GM19455 (cell line): ENCODE data around the gene UACA.
"Not testable (repeated sequence)": the region's sequence is repeated elsewhere in the genome, so short reads cannot be mapped to it uniquely, and the experiment has no call there.

Experiments
- ATAC-seq: cut with Tn5 transposase; IDR thresholded peaks from one replicate; pipeline ENCODE4 v1.9.1; 2021; ENCODE audit not compliant: unreplicated experiment

Gene UACA

DNA sequence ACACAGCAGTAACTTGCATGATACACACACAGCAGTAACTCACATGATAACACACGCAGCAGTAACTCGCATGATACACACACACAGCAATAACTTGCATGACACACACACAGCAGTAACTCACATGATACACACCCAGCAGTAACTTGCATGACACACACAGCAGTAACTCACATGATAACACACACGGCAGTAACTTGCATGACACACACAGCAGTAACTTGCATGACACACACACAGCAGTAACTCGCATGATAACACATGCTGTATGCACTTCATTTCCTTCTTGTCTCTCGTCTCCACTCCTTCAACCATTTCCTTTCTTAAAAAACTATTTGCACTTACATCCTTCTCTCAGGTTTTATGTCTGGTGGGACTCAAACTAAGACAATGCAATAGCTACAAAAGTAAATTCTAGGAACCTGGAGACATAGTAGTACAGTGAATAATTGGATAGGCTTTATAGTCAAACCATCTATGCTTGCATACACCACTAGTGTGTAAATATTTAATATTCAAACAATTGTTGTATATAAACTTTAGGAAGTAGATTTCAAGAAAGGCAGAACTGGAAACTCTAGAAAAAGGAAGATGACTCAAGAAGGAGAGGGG lies 130.8 kb downstream of the UACA start:
- ATAC-seq, result no peak

GRCh38 chr15:70632079-70632478 lies 131.3 kb downstream of the UACA start:
- no peak for ATAC-seq

GRCh38 chr15:70629735-70630273 lies 133.6 kb downstream of the UACA start:
- no peak for ATAC-seq

DNA sequence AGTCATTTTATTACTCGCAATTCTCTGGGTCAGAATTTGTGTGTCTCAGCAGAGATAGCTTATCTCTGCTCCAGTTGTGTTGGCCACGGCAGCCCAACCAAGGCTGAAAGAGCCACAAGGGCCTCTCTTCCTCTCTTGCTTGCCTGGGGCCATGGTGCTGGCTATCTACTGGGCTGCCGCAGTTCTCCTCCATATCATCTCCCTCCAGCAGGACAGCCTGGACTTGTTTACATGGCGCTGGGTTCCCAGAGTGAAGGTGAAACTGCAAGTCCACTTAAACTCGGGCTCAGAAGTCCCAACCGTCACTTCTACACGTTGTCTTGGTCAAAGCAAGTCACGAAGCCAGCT lies 134.8 kb downstream of the UACA start:
- no peak for ATAC-seq

GRCh38 chr15:70627734-70628548 lies 135.4 kb downstream of the UACA start:
- no peak for ATAC-seq

- no peak for ATAC-seq
Measured at GRCh38 chr15:70627322-70627721, 136.0 kb downstream of the UACA start.

- ATAC-seq, result no peak
Measured at GRCh38 chr15:70625438-70625837, 137.9 kb downstream of the UACA start.

DNA sequence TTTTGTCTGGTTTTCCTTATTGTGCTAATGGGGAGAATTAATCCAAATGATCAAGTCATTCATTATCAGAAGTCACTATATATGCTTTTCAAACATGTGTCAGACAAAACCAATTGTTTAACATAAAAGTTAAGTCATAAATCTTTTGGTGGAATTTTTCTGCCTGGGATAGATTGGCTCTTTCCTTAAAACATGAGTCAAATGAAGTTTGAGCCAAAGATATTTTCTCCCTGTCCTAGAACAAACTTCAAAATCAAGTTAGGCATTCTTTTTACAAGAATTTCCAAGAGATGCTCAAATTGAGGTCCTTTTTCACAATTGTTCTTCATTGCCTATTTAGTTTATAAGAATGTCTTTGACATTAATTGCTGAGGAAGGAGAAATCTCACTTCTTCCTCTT lies 138.3 kb downstream of the UACA start:
- ATAC-seq, result no peak

DNA sequence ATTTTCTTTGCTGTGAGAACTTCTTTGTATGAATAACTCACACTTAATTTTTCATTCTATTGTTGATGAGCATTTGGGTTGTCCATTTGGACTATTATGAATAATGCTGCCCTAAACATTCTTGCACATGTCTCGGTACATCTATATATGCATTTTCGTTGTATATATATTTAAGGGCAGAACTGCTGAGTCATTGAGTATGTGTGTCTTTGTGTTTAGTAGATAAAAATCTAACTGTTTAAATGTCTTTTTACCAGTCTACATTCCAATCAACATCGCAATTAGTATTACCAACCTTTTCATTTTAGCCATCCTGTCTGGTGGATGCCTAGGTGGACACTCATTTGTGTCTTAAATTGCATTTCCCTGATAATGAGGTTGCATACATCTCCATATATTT lies 144.4 kb downstream of the UACA start:
- ATAC-seq, result no peak

- ATAC-seq, result no peak
Measured at GRCh38 chr15:70617911-70618287, 145.5 kb downstream of the UACA start.

DNA sequence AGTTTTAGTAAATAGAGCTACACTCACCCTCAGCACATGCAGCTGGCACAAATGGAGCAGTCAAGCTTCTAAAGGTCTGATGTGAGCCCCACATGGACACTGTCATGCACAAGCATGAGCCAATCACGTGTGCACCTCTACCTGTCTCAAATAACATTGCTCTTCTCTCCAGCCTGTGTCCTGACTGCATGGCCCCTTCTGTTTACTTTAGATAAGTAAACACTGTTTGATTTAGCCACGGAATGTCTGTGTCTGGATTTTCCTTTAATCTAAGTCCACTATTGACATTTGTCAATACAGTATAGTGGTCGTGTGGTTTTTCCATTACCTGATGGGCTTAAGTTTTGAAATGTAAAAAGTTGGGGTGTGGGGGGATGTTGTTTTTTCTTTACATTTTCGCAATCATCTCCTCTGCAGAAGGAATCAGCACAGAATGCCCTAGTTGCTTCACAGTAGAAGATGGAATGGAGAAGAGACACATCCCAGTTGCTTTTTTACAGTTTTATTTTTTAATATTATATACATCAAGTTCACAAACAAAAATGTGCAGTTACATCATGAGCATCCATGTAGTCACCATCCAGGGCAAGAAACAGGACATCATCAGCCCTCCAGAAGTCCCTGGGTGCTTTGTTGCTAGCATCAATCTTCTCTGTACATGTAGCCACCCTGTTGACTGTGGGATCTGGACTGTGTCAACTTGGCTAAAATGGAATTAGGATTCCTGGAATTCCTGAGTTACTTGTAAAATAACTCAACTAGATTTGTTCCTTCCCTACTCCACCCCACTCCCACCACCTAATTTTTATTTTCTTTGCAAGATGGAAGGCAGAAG lies 146.1 kb downstream of the UACA start:
- no peak for ATAC-seq

DNA sequence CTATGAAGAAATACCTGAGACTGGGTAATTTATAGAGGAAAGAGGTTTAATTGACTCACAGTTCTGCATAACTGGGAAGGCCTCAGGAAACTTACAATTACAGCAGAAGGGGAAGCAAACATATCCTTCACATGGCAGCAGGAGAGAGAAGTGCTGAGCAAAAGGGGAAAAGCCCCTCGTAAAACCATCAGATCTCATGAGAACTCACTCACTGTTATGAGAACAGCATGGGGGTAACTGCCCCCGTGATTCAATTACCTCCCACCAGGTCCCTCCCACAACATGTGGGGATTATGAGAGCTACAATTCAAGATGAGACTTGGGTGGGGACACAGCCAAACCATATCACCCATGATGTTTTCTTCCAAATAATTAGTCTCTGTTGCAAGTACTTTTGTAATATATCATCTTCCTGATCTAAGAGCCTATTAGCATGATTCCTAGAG lies 147.0 kb downstream of the UACA start:
- ATAC-seq, result not testable (repeated sequence)

DNA sequence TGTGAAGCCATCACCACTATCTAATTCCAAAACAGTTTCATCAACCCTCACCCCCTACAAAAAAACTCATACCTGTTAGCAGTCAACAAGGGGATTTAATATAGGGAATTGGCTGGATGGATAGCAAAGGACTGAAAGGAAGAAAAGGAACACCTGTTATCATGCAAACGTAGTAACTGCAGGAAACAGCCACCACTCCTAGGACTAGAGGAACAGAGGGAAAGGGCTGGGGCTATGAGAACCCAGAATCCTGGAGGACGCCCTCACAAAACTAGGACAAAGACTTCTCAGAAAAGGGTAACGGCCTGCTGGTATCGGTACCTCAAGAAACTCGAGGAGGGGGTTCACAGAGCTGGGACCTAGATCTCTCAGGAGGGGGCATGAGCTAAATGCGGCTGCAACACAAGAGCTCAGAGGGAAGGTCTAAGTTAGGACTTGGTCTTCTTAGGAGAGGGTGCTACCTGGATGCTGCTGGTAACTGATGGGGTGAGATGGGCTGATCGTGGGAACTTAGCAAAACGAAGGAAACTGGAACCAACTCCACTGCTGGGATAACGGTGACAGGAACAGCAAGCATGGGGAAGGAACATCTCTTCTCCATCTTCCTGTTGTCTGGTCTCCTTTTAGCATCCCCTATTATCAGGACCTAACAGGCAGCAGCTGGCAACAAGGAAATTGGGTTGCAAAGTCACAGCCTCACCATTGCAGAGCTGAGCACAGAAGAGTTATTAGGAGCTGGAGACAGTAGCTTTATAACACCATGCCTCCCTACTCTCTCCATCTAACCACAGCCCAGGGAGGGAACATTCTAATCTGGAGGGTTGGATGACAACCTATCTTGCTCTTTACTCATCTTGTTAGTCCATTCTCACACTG lies 147.7 kb downstream of the UACA start:
- no peak for ATAC-seq

DNA sequence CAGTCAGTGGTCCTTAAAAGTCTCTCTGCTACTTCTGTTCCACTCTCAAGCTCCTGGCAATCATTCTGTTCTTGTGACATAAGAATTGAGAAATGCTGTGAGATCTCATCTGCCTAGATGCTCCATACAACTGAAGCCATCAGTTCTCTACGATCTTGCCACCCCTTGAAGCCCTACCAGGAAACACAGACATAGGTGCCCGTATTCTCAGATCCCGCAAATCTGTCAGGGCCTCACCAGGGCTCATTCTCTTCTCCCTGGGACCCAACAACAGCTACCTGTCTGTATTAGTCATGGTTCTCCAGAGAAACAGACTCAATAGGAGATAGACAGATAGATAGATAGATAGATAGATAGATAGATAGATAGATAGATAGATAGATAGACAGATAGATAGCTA lies 149.1 kb downstream of the UACA start:
- no peak for ATAC-seq

DNA sequence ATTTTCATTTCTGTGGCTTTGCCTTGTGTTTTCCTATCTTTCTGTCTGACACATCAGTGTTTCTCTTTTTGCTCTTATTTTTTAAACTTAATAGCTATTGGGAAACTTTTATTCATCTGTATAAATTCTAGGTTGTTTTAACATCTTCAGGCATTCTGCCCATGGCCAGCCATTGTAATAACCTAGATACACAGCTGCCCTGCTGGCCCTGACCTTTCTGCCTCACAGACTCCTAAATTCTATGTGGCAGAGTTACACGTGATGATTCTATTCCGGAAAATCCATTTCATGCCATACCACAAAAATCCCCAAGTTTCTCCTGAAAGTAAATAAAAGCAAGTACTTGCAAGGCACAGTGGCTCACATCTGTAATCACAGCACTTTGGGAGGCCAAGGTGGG lies 150.1 kb downstream of the UACA start:
- no peak for ATAC-seq

DNA sequence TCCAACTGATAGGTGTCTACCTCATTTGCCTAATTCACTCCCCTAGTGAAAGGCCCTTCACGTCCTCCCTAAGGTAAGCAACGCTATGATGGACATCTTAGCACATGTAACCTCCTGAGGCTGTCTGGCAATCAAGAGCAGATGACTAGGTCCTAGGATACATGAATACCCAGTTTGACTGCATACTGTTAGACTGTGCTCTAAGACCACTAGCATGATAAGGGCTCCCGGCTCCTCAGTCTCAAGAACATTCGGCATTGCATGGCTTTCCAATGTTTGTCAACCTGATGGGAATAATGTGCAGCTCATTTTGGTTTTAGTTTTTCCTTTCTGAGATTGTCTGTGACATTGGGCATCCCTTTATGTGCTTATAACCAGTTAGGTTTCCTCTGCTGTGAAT lies 152.1 kb downstream of the UACA start:
- no peak for ATAC-seq

- no peak for ATAC-seq
Measured at GRCh38 chr15:70610541-70610940, 152.8 kb downstream of the UACA start.

DNA sequence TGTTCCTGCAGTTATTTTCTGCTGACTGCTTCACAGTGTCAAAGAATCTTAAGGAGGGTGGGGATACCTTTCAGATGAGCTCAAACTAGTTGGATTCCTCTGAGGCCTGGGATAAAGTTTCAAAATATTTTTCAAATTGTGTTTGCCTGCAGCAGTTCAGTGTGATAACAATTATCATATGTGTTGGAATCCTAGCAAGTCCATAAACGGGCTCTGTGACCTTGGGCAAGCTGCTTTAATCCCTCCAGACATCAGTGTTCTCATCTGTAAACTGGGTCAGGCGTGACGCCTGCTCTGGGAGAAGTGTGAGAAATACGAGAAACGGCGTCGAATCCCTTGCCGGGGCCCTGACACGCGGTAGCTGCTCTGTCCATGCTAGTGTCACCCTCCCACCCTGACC lies 153.5 kb downstream of the UACA start:
- no peak for ATAC-seq

- ATAC-seq, result no peak
Measured at GRCh38 chr15:70608144-70608543, 155.2 kb downstream of the UACA start.

GRCh38 chr15:70605606-70606410 lies 157.6 kb downstream of the UACA start:
- ATAC-seq, result no peak
